Measurements from ENCODE around the gene IKZF1. TPM values are rescaled to one million over a fixed set of nuclear protein-coding genes. Genes with fewer than 3 reads are reported as not detected.

The IKZF1 gene
- total RNA-seq, 1 donor from 2014 or later, result 360 TPM

DNA sequence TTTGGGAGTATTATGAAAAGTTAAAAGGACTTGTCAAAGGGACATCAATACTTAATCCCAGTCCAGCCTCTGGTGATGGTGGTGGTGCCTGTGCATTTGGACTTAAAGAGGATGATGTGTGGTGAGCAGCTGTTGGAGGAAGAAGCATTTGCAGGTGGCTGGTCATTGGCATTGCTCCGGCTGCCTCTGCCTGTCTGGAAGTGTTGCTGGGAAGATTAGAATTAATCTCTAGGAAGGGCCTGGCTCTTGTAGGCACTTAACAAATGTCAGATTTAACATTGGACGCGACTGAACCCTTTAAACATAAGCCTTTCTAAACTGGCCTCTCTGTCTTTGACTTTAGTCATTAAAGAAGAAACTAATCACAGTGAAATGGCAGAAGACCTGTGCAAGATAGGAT lies 86.9 kb downstream of the IKZF1 start:
- Mint-ChIP-seq H3K36me3 (ENCODE audit: low read depth) (peaks cover 89% of the 10 kb centered on the region), H3K27me3 (ENCODE audit: low read depth) (no peaks in the 10 kb centered on the region), H3K4me3 (ENCODE audit: low read depth) (peak overlapping the region; percentile 9), H3K9me3 (no peaks in the 10 kb centered on the region), H3K27ac (peak overlapping the region; percentile 79), H3K4me1 (ENCODE audit: low read depth) (peaks cover 74% of the 10 kb centered on the region)
- intact Hi-C loops (cut with micrococcal nuclease), result loop anchor here (5.0 kb wide), 1 partner anchor 441 kb away; no protein-coding TSS in a partner anchor
- DNase-seq (ENCODE audit: low spot score), result no peak

DNA sequence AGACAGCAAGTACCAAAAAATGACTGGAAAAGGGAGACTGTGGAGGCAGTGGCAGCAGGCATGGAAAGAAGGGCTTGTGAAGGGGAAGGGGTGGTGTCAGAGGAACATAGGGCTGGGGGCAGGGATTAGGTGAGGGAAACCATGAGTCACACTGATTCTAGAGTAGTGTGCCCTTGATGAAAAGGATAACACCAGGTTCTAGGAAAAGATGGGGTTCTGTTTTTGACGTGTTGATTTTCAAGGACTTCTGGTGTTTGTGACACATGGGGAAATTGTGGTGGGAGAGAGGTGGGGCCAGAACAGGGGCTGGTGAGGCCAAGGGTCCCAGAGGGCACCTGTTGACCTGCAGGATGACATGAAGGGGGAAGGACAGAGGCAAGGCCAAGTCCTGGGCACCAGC lies 88.6 kb downstream of the IKZF1 start:
- DNase-seq (ENCODE audit: low spot score), result no peak
- Mint-ChIP-seq H3K9me3 (no peaks in the 10 kb centered on the region), H3K27me3 (ENCODE audit: low read depth) (no peaks in the 10 kb centered on the region), H3K4me3 (ENCODE audit: low read depth) (peak overlapping the region; percentile 71), H3K4me1 (ENCODE audit: low read depth) (peaks cover 82% of the 10 kb centered on the region), H3K36me3 (ENCODE audit: low read depth) (peaks cover 91% of the 10 kb centered on the region), H3K27ac (peak overlapping the region; percentile 95)
- intact Hi-C loops (cut with micrococcal nuclease), result loop anchor here (1.0 to 5.0 kb wide), 6 partner anchors 21 to 439 kb away; partner anchors contain the start of gene FIGNL1

DNA sequence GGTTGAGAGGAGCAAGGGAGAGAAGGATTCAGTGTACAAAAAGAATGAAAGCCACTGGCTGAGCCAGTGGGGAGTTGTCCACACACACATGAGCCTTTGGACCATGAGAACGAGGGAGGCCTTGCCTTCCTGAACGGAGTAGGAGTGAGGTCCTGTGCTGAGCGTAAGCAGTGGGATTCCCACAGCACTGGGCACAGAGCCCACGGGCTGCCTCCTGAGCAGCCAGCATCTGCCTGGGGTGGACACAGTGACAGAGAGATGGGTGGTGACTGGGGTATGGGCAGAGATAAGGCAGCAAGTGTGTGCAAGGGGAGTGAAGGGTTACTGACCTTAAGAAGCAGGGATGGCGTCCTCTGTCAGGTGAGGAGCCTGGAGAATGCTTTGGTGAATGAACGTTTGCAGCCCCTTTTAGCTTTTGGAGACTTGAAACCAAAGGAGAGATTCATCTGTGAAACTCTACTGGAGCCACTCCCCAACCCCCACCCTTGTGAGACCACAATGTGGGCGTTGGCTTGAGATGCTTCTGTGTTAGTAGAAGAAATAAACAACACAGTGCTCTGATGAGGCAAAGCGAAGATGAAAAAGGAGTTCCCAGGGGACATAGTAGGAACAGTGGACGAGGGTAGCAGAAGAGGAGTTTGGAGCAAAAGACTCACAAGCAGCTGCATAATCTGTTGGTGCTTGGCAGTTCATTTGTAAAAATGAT lies 89.2 kb downstream of the IKZF1 start:
- intact Hi-C loops (cut with micrococcal nuclease), result loop anchor here (1.0 to 5.0 kb wide), 6 partner anchors 21 to 439 kb away; partner anchors contain the start of gene FIGNL1
- Mint-ChIP-seq H3K36me3 (ENCODE audit: low read depth) (peaks cover 91% of the 10 kb centered on the region), H3K4me3 (ENCODE audit: low read depth) (peak overlapping the region; percentile 71)

DNA sequence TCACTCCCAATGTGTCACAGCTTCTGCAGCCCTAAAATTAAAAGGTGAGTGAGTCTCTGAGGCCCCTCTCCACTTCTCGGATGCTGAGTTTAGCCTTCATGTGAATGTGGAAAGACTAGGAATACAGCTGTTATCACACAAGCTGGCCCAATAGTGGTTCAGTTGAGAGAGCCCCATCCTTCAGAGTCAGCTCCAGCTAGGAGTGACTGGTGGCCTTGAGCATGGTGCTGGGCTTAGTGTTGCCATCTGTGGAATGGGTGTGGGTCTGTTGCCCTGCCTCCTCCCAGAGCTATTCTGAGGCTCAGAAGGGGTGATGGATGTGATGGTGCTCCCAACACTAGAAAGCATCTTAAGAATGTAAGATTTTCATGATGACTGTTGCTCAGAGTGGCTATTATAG lies 89.8 kb downstream of the IKZF1 start:
- no peaks in the 10 kb centered on the region for H3K9me3 Mint-ChIP-seq
- peaks cover 90% of the 10 kb centered on the region for H3K36me3 Mint-ChIP-seq (ENCODE audit: low read depth)
- intact Hi-C loops (cut with micrococcal nuclease), result loop anchor here (5.0 kb wide), 1 partner anchor 438 kb away; no protein-coding TSS in a partner anchor
- no peaks in the 10 kb centered on the region for H3K27me3 Mint-ChIP-seq (ENCODE audit: low read depth)
- H3K4me3 Mint-ChIP-seq (ENCODE audit: low read depth), result peak overlapping the region; percentile 71
- peak overlapping the region; percentile 95 for H3K27ac Mint-ChIP-seq
- H3K4me1 Mint-ChIP-seq (ENCODE audit: low read depth), result peaks cover 82% of the 10 kb centered on the region
- no peak for DNase-seq (ENCODE audit: low spot score)

More for the DNA sequence above, 89.2 kb downstream of the IKZF1 start:
- Mint-ChIP-seq H3K27me3 (ENCODE audit: low read depth) (no peaks in the 10 kb centered on the region), H3K4me1 (ENCODE audit: low read depth) (peaks cover 84% of the 10 kb centered on the region), H3K9me3 (no peaks in the 10 kb centered on the region), H3K27ac (peak overlapping the region; percentile 95)
- DNase-seq (ENCODE audit: low spot score), result peak; percentile 62

DNA sequence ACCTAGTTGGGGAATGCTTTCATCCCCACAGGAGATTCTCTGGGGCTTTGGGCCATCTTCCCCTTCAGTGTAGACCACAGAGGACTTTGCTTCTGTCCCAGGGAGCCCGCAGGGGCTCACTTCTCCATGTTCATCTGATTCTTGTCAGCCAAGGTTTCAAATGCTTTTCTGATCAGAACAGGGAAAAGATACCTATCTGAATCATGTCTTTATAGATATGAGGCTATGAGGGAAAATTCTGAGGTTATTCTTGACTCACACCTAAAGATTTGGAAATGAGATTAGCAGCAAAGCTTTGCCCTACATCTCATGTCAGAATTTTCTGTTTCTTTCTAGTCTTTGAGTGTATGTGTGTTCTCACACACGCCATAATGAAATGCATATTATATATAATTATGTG lies 92.3 kb downstream of the IKZF1 start:
- peaks cover 66% of the 10 kb centered on the region for H3K4me1 Mint-ChIP-seq (ENCODE audit: low read depth)
- no peaks in the 10 kb centered on the region for H3K27me3 Mint-ChIP-seq (ENCODE audit: low read depth)
- intact Hi-C loops (cut with micrococcal nuclease), result loop anchor here (1.0 to 5.0 kb wide), 7 partner anchors 25 to 250 kb away; no protein-coding TSS in a partner anchor
- peak overlapping the region; percentile 96 for H3K27ac Mint-ChIP-seq
- DNase-seq (ENCODE audit: low spot score), result no peak
- peaks cover 90% of the 10 kb centered on the region for H3K36me3 Mint-ChIP-seq (ENCODE audit: low read depth)
- H3K4me3 Mint-ChIP-seq (ENCODE audit: low read depth), result peak overlapping the region; percentile 73
- no peaks in the 10 kb centered on the region for H3K9me3 Mint-ChIP-seq

DNA sequence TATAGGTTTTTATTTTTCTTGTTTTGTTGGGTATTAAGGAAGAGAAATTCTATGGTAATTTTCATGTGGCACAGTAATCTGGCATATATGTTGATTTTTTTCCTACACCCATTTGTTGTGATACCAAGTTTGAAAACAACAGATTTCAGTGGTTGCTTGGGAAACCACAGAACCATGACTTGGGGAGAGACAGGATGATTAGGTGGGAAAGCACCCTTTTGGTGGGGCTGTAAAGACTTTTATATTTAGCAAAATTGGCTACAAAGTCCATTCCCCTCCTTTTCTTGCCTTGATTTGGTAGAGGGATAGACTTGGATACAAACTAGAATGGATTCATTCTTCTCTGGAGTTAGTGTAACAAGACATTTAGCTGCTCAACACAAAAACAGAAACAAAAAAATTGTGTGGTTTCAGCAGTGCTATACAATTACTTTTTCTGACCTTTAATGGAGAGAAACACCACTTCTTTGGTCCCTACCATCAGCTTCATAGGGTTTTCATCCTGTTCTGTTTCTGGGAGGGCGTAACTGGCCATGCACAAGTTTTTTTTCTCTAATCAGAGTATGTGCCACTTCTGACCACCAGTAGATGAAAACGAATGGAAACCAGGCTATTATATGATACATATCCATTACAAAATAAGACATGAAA lies 92.9 kb downstream of the IKZF1 start:
- Mint-ChIP-seq H3K36me3 (ENCODE audit: low read depth) (peaks cover 90% of the 10 kb centered on the region), H3K27ac (peak overlapping the region; percentile 94), H3K4me3 (ENCODE audit: low read depth) (no peak overlapping the region), H3K4me1 (ENCODE audit: low read depth) (peaks cover 62% of the 10 kb centered on the region), H3K27me3 (ENCODE audit: low read depth) (no peaks in the 10 kb centered on the region), H3K9me3 (no peaks in the 10 kb centered on the region)
- no peak for DNase-seq (ENCODE audit: low spot score)
- intact Hi-C loops (cut with micrococcal nuclease), result loop anchor here (1.0 to 5.0 kb wide), 7 partner anchors 25 to 250 kb away; no protein-coding TSS in a partner anchor

DNA sequence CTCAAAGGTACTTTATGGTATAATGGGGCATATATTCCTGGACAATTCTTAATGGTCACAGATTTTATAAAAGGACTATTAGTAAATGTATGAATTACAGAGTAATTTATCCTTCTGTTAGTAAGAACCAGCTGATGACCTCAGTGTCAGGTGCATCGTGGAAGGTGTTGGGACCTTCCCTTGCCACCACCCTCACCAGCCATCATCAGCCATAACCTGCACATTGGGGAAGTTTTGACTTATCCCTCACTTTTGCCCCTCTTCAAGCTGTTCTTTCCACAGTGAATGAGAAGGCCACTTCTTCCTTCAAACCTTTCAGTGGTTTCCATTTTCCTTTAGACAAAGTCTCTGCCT lies 93.4 kb downstream of the IKZF1 start:
- DNase-seq (ENCODE audit: low spot score), result no peak
- peak overlapping the region; percentile 94 for H3K27ac Mint-ChIP-seq
- intact Hi-C loops (cut with micrococcal nuclease), result loop anchor here (1.0 to 5.0 kb wide), 7 partner anchors 26 to 251 kb away; no protein-coding TSS in a partner anchor
- H3K9me3 Mint-ChIP-seq, result no peaks in the 10 kb centered on the region
- peaks cover 57% of the 10 kb centered on the region for H3K4me1 Mint-ChIP-seq (ENCODE audit: low read depth)
- no peaks in the 10 kb centered on the region for H3K27me3 Mint-ChIP-seq (ENCODE audit: low read depth)
- peaks cover 90% of the 10 kb centered on the region for H3K36me3 Mint-ChIP-seq (ENCODE audit: low read depth)
- H3K4me3 Mint-ChIP-seq (ENCODE audit: low read depth), result peak overlapping the region; percentile 48

DNA sequence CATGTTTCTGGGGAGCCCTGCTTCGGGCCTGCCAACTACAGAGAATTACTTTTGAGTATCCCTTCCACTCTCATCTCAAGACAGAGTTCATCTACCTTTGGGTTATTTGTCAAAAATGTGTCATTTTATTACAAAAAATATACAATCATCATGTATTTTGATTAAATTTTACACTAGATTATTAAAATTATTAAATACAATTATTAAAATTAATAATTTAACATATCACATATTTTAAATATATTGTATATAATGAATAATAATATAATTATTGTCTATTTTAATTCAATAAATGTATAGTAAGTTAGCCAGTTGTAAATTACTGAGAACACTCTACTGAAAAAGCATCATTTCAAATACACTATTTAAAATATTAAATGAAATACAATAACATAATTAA lies 94.7 kb downstream of the IKZF1 start:
- no peaks in the 10 kb centered on the region for H3K27me3 Mint-ChIP-seq (ENCODE audit: low read depth)
- intact Hi-C loops (cut with micrococcal nuclease), result loop anchor here (5.0 kb wide), 1 partner anchor 252 kb away; no protein-coding TSS in a partner anchor
- no peak for DNase-seq (ENCODE audit: low spot score)
- H3K27ac Mint-ChIP-seq, result no peak overlapping the region
- no peak overlapping the region for H3K4me3 Mint-ChIP-seq (ENCODE audit: low read depth)
- no peaks in the 10 kb centered on the region for H3K9me3 Mint-ChIP-seq
- peaks cover 54% of the 10 kb centered on the region for H3K4me1 Mint-ChIP-seq (ENCODE audit: low read depth)
- H3K36me3 Mint-ChIP-seq (ENCODE audit: low read depth), result peaks cover 90% of the 10 kb centered on the region

DNA sequence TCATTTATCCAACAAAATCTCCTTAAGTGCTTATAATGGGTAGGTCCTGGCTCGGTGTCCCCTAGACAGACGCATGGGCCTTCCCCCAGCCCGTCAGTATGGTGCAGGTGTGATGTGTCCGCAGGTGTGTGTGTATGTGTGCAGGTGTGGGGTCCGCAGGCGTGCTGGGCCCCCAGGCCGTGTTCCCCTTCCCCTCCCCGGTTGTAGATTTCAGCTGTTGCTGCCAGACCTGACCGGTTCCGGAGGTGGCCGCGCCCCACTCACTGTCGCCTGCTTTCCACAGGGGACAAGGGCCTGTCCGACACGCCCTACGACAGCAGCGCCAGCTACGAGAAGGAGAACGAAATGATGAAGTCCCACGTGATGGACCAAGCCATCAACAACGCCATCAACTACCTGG lies 95.1 kb downstream of the IKZF1 start:
- no peak overlapping the region for H3K4me3 Mint-ChIP-seq (ENCODE audit: low read depth)
- intact Hi-C loops (cut with micrococcal nuclease), result loop anchor here (5.0 kb wide), 1 partner anchor 252 kb away; no protein-coding TSS in a partner anchor
- no peaks in the 10 kb centered on the region for H3K9me3 Mint-ChIP-seq
- peaks cover 53% of the 10 kb centered on the region for H3K4me1 Mint-ChIP-seq (ENCODE audit: low read depth)
- no peak for DNase-seq (ENCODE audit: low spot score)
- H3K36me3 Mint-ChIP-seq (ENCODE audit: low read depth), result peaks cover 90% of the 10 kb centered on the region
- no peaks in the 10 kb centered on the region for H3K27me3 Mint-ChIP-seq (ENCODE audit: low read depth)
- no peak overlapping the region for H3K27ac Mint-ChIP-seq

DNA sequence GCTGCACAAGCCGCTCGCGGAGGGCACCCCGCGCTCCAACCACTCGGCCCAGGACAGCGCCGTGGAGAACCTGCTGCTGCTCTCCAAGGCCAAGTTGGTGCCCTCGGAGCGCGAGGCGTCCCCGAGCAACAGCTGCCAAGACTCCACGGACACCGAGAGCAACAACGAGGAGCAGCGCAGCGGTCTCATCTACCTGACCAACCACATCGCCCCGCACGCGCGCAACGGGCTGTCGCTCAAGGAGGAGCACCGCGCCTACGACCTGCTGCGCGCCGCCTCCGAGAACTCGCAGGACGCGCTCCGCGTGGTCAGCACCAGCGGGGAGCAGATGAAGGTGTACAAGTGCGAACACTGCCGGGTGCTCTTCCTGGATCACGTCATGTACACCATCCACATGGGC lies 95.6 kb downstream of the IKZF1 start:
- peaks cover 93% of the 10 kb centered on the region for H3K36me3 Mint-ChIP-seq (ENCODE audit: low read depth)
- H3K9me3 Mint-ChIP-seq, result no peaks in the 10 kb centered on the region
- H3K4me3 Mint-ChIP-seq (ENCODE audit: low read depth), result no peak overlapping the region
- no peaks in the 10 kb centered on the region for H3K27me3 Mint-ChIP-seq (ENCODE audit: low read depth)
- H3K27ac Mint-ChIP-seq, result no peak overlapping the region
- no peak for DNase-seq (ENCODE audit: low spot score)
- intact Hi-C loops (cut with micrococcal nuclease), result no loop called here
- H3K4me1 Mint-ChIP-seq (ENCODE audit: low read depth), result peaks cover 51% of the 10 kb centered on the region

DNA sequence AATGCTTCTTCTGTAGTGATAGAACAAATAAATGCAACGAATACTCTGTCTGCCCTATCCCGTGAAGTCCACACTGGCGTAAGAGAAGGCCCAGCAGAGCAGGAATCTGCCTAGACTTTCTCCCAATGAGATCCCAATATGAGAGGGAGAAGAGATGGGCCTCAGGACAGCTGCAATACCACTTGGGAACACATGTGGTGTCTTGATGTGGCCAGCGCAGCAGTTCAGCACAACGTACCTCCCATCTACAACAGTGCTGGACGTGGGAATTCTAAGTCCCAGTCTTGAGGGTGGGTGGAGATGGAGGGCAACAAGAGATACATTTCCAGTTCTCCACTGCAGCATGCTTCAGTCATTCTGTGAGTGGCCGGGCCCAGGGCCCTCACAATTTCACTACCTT lies 99.9 kb downstream of the IKZF1 start:
- no peak overlapping the region for H3K4me3 Mint-ChIP-seq (ENCODE audit: low read depth)
- no peak for DNase-seq (ENCODE audit: low spot score)
- no peaks in the 10 kb centered on the region for H3K27me3 Mint-ChIP-seq (ENCODE audit: low read depth)
- H3K9me3 Mint-ChIP-seq, result no peaks in the 10 kb centered on the region
- intact Hi-C loops (cut with micrococcal nuclease), result no loop called here
- peak overlapping the region; percentile 19 for H3K27ac Mint-ChIP-seq
- peaks cover 45% of the 10 kb centered on the region for H3K4me1 Mint-ChIP-seq (ENCODE audit: low read depth)
- peaks cover 74% of the 10 kb centered on the region for H3K36me3 Mint-ChIP-seq (ENCODE audit: low read depth)

DNA sequence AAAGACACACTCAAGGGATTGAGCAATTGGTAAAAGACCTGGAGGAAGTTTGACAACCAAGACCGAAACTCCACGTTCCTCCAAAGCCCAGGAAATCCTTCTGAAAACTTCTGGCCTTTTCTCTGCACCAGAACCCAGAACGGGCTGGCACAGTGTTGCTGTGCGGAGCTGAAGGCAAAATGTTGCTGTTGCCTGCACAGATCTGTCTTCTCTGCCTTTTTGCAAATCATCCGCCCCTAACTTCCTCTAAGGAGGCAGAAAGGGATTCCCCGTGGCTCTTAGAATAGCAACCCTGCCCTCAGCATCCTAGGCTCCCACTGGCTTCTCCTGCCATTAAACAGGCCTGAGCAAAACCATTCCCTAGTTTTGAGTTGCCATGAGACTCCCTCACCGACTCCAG lies 100.7 kb downstream of the IKZF1 start:
- Mint-ChIP-seq H3K36me3 (ENCODE audit: low read depth) (peaks cover 66% of the 10 kb centered on the region), H3K4me3 (ENCODE audit: low read depth) (no peak overlapping the region), H3K4me1 (ENCODE audit: low read depth) (peaks cover 47% of the 10 kb centered on the region), H3K27ac (peak overlapping the region; percentile 76), H3K27me3 (ENCODE audit: low read depth) (no peaks in the 10 kb centered on the region), H3K9me3 (no peaks in the 10 kb centered on the region)
- intact Hi-C loops (cut with micrococcal nuclease), result no loop called here
- no peak for DNase-seq (ENCODE audit: low spot score)

DNA sequence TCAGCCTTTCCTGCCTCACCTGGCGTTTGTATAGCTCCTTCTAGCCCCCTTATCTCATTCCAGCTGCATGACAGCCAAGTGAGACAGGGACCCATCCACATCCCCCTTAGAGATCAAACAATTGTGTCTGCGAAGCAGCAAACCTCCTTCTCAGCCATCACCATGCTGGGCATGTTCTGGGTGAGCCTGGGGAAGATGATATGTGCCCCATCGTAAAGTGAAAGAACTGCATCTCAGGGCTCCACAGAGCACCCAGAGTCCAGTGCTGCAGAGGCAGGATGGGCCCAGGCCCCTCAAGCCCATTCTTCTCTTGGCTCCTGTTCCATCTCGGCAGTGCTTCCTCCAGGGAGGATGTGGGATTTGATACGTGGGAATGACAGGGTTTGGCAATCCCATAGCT lies 102.4 kb downstream of the IKZF1 start:
- peaks cover 43% of the 10 kb centered on the region for H3K4me1 Mint-ChIP-seq (ENCODE audit: low read depth)
- no peaks in the 10 kb centered on the region for H3K9me3 Mint-ChIP-seq
- no peak for DNase-seq (ENCODE audit: low spot score)
- no peak overlapping the region for H3K4me3 Mint-ChIP-seq (ENCODE audit: low read depth)
- peak overlapping the region; percentile 64 for H3K27ac Mint-ChIP-seq
- peaks cover 49% of the 10 kb centered on the region for H3K36me3 Mint-ChIP-seq (ENCODE audit: low read depth)
- no peaks in the 10 kb centered on the region for H3K27me3 Mint-ChIP-seq (ENCODE audit: low read depth)
- intact Hi-C loops (cut with micrococcal nuclease), result no loop called here
